HepG2 (cell line): ENCODE data around the gene SEC16A.

ENCODE experiments used
- ARID4A ChIP-seq: sonication (generic); formaldehyde crosslinking; IDR thresholded peaks from 2 replicates; pipeline ENCODE4 v1.5.0; 2020; ENCODE audit warnings: mild to moderate bottlenecking, missing genetic modification reagents, borderline replicate concordance
- ATF2 ChIP-seq: sonication (generic); formaldehyde crosslinking; IDR thresholded peaks from 2 replicates; pipeline ENCODE4 v1.4.0; 2020; ENCODE audit warnings: missing genetic modification reagents
- CEBPB ChIP-seq: IDR thresholded peaks from 2 replicates; pipeline ENCODE4 v1.6.1; 2011; ENCODE audit warnings: low read depth, low read length, improper control_type of control experiment, borderline replicate concordance
- FOXK2 ChIP-seq: fragments of 450-650 bp; IDR thresholded peaks from 2 replicates; pipeline ENCODE4 v1.6.1; 2016
- KLF6 ChIP-seq: IDR thresholded peaks from 2 replicates; pipeline ENCODE4 v1.8.0; 2016; ENCODE audit warnings: missing biosample characterization, missing genetic modification reagents
- TP53 ChIP-seq: sonication (generic); formaldehyde crosslinking; conservative IDR thresholded peaks from 2 replicates; pipeline ENCODE4 v1.4.0; 2020; ENCODE audit warnings: missing genetic modification reagents
- ZBTB7A ChIP-seq: sonication (generic); formaldehyde crosslinking; IDR thresholded peaks from 2 replicates; pipeline ENCODE4 v1.8.0; 2022; ENCODE audit warnings: mild to moderate bottlenecking, missing genetic modification reagents

- TF ChIP-seq TP53 (CRISPR knock-in tag) (no peak), CEBPB (no peak), FOXK2 (no peak), ATF2 (CRISPR knock-in tag) (no peak), ZBTB7A (CRISPR knock-in tag) (no peak), ARID4A (CRISPR knock-in tag) (no peak), KLF6 (CRISPR knock-in tag) (no peak)
These were observed 64.4 kb downstream of the SEC16A start for GRCh38 chr9:136418182-136419091.
